ENCODE data around the gene CNR2. TPM values are rescaled to one million over a fixed set of nuclear protein-coding genes. Genes with fewer than 3 reads are reported as not detected.

The CNR2 gene
- total RNA-seq, result under 1 TPM; 0.04 TPM

- POLR2A ChIA-PET, result no interaction called here
- CTCF ChIA-PET, result interaction anchor here (1.6 kb wide), 1 partner anchor 103 kb away, joined by 7 read pairs; no protein-coding TSS in a partner anchor
Measured at GRCh38 chr1:23913212-23913880, at the start of gene CNR2. CNR2 (minus strand) TSS chr1:23913362; CDS start chr1:23875617, 37,745 bp downstream.

GRCh38 chr1:23960291-23961020 lies 47.3 kb upstream of the CNR2 start:
- ChIA-PET POLR2A (interaction anchor here (1.3 to 3.3 kb wide), 2 partner anchors 17 to 19 kb away, joined by 13 to 28 read pairs; partner anchors contain the start of gene SRSF10), CTCF (no interaction called here)

DNA sequence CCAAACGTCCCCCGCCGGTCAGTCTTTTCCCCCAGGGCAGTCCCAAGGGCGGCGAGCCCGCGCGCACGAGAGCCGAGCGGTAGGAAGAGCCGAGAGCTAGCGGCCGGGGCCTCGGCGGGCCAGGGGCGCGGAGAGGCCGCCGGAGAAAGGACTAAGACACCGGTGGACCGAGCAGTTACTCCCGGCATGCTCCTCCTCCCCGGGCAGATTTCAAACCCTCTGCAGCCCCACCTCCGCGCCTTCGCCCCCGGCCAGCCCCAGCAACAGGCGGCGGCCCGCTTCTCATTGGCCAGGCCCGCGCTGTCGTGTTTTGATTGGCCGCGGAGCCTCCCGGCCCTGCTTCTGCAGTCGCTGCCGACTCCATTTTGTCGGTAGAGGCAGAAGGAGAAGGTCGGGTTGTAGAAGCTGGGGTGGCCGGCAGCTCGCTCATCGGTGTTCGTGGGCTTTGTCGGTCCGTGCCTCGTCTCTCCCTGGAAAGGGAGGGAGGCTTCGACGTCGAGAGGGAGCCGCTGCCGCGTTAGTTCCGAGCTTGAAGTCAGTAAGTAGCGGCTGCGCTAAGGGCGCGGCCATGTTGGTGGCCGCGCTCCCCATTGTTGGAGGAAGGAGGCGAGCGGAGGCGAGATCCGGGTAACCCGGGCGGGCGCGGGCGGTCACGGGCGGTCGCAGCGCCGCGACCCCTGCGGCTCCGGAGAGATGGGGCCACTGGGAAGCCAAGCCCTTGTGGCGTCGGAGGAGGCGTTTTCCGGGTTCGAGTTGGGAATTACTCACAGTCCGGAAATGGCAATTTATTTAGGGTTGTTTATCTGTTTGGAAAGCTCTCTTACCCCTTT lies 46.5 kb upstream of the CNR2 start, which contains the start of gene PNRC2:
TSS of gene PNRC2 (plus strand) at position 368 of the 830 bp plus-strand sequence. CDS start 1,630 bp downstream, outside the sequence.
- ChIA-PET CTCF (interaction anchor here (0.6 to 1.0 kb wide), 2 partner anchors 13 to 324 kb away, joined by 3 to 5 read pairs; no protein-coding TSS in a partner anchor), POLR2A (interaction anchor here (0.6 to 3.3 kb wide), 3 partner anchors 18 to 43 kb away, joined by 3 to 28 read pairs (median 13); partner anchors contain the start of gene SRSF10)

GRCh38 chr1:23958810-23959460 lies 45.8 kb upstream of the CNR2 start:
- POLR2A ChIA-PET, result interaction anchor here (0.7 to 3.3 kb wide), 2 partner anchors 10 to 21 kb away, joined by 8 to 28 read pairs; partner anchors contain the start of gene SRSF10
- CTCF ChIA-PET, result interaction anchor here (0.6 to 1.0 kb wide), 2 partner anchors 13 to 323 kb away, joined by 3 to 5 read pairs; no protein-coding TSS in a partner anchor

DNA sequence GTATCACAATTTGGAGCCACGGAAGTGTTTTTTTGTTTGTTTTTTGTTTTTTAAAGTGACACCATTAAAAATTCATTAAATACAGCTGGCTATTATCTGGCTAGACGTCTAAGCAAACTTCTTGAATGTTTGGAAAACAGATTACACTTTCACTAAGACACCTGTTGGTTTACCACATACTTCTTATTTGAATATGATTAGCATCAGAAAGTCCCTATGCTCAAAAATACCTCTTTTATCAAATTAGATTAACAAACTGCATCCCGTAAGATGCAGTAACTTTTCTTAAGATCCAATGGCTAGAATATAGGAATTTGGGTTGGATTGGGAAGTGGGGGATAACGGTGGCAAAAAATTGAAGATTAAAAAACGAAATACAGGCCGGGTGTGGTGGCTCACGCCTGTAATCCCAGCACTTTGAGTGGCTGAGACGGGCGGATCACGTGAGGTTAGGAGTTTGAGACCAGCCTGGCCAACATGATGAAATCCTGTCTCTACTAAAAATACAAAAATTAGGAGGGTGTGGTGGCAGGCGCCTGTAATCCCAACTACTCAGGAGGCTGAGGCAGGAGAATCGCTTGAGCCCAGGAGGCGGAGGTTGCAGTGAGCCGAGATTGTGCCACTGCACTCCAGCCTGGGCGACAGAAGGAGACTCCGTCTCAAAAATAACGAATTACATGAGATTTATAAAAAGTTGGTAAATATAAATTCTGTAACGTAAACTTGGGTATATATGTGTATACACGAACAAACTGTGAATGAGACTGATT lies 45.1 kb upstream of the CNR2 start:
- ChIA-PET POLR2A (interaction anchor here (0.7 to 3.3 kb wide), 2 partner anchors 9 to 22 kb away, joined by 8 to 28 read pairs; partner anchors contain the start of gene SRSF10), CTCF (interaction anchor here (0.6 to 1.0 kb wide), 3 partner anchors 14 to 705 kb away, joined by 3 to 5 read pairs (median 3); no protein-coding TSS in a partner anchor)

- CTCF ChIA-PET, result no interaction called here
Measured at GRCh38 chr1:23957096-23957495, 43.9 kb upstream of the CNR2 start.

GRCh38 chr1:23953020-23953419 lies 39.9 kb upstream of the CNR2 start:
- POLR2A ChIA-PET, result interaction anchor here (0.6 kb wide), 1 partner anchor 614 kb away, joined by 3 read pairs; no protein-coding TSS in a partner anchor
- CTCF ChIA-PET, result no interaction called here

More at GRCh38 chr1:23957096-23957495, 43.9 kb upstream of the CNR2 start:
- POLR2A ChIA-PET, result interaction anchor here (0.5 kb wide), 1 partner anchor 257 kb away, joined by 3 read pairs; no protein-coding TSS in a partner anchor

- ChIA-PET POLR2A (no interaction called here), CTCF (no interaction called here)
Measured at GRCh38 chr1:23947366-23947765, 34.2 kb upstream of the CNR2 start.

DNA sequence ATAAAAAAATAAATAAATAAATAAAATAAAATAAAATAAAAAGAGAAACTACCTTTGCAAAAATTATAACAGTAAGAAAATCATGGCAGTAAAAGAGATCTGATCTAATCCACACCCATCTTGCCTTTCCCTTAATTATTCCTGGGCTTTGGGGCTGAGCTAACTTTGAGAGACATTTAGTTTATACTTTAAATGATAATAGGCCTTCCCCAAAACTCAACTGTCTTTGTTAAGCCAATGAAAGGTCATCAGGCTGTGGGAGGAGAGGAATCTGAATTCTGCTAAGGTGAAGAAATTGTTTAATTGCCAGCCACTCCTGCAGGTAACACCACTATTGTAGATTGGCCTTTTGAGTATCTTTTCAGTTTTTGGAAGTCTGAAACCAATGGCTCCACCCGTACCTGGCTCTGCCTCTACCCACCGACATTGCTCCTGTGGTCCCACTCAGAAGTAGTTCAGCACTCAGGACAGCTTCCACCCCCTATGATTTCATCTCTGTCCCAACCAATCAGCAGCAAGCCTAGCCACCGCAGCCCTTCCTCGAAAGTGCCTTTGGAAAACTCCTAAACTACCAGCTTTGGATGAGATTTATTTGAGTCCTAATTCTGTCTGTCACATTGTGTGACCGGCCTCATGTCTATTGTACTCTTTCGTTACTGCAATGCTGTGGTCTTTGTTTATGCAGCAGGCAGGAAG lies 23.5 kb upstream of the CNR2 start:
- POLR2A ChIA-PET, result no interaction called here
- CTCF ChIA-PET, result interaction anchor here (1.0 kb wide), 1 partner anchor 13 kb away, joined by 3 read pairs; no protein-coding TSS in a partner anchor

DNA sequence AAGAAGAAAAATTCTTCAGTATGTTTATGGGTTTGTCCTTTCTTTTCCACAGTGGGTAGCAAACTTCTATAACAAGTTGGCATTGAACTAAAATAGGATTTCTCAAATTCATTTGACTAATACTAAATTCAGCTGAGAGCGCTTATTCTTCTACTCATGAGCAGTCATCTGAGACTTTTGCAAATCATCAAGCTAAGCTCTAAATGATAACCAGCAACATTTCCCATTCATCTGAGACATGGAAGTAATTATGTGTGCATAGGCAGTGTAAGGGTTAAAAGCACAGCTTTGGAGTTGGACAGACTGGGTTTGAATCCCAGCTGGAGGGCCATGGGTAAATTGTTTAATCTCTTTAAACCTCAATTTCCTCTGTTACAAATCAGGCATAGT lies 18.3 kb upstream of the CNR2 start:
- POLR2A ChIA-PET, result no interaction called here
- CTCF ChIA-PET, result no interaction called here

DNA sequence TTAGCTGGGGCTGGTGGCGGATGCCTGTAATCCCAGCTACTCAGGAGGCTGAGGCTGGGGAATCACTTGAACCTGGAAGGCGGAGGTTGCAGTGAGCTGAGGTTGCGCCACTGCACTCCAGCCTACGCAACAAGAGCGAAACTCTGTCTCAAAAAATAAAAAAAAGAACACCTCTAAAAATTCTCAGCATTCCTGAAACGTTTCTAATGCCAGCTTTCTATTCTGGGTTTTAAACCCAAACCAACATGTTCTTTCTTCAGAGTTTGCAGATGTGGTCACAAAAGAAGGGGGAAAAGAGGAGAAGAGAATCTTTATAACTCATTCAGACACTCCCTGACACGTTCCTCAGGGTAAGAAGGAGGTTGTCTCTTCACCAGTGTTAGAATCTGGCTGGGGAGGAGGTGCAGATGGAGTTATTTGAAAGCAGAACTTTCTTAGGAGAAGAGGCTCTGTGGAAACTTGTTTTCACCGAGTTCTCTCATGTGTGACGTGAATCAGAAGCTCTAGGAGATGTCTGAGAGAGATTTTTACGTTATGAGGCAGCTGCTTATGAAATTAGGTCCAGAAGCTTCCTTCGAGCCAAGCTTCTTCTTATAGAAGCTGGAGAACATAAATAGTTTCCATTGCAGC lies 17.8 kb upstream of the CNR2 start:
- ChIA-PET POLR2A (no interaction called here), CTCF (no interaction called here)

DNA sequence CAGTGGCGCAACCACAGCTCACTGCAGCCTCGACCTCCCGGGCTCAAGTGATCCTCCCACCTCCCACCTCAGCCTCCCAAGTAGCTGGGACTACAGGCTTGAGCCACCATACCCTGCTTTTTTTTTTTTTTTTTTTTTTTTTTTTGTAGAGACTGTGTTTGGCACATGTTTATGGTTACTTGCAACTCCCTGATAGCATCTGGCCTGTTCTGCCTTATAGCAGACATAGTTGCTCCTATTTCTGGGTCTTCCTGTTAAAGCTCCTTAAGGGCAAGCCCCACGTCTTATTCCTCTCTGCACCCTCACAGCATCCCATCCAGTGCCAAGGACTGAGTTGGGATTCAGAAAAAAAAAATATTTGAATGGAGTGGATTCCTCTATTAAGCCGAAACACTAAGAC lies 17.1 kb upstream of the CNR2 start:
- ChIA-PET POLR2A (no interaction called here), CTCF (no interaction called here)

DNA sequence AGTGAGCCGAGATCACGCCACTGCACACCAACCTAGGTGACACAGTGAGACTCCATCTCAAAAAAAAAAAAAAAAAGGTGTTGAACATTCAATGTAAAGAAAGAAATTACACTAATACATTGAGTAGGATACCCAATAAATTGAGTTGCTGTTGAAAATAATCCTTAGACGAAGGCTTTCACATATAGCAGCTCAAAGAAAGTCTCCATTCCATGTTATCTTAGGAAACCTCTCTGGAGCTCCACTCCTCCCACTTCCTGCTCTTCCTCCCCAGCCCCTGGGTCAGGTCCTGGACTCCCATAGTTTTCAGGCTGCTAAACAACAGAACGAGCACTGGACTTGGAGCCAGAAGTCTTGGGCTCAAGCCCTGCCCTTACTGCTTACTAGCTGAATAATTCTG lies 15.6 kb upstream of the CNR2 start:
- CTCF ChIA-PET, result no interaction called here
- POLR2A ChIA-PET, result no interaction called here

DNA sequence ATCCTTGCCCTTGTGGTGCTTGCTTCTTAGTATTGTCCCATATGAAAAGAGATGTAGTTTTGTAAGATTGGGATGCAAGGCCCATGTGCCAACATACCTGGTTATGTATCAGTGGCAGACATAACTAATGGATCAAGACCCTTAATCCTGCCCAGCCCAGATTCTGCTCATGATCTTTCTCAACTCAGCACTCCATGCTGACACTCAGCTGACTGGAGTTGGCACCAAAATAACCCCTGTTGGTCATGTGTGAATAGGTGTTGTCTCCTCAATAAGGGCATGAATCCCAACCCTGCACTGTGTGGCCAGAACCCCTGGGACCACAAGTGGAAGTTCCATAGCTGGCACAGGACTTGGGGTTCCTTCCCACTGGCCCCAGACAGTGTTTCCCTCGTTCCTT lies 13.9 kb upstream of the CNR2 start:
- CTCF ChIA-PET, result interaction anchor here (0.9 kb wide), 1 partner anchor 11 kb away, joined by 3 read pairs; no protein-coding TSS in a partner anchor
- POLR2A ChIA-PET, result no interaction called here

DNA sequence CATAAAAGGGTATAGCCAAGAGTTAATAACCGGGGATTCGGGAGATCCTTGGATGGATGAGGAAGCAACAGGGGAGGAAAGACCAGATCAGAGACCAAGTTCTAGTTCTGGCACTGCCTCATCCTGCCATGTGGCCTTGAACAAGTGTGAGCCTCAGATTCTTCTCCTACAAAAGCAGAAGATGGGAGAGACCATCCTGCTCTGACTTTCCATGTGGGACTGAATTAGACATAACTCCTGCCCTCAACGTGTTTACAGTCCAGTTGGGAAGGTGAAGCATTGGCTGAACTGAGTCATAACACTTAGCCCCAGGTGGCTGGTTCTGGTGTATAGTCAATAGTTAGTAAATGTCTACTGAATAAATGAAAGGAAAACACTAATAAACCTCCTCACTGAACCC lies 12.1 kb upstream of the CNR2 start:
- POLR2A ChIA-PET, result no interaction called here

DNA sequence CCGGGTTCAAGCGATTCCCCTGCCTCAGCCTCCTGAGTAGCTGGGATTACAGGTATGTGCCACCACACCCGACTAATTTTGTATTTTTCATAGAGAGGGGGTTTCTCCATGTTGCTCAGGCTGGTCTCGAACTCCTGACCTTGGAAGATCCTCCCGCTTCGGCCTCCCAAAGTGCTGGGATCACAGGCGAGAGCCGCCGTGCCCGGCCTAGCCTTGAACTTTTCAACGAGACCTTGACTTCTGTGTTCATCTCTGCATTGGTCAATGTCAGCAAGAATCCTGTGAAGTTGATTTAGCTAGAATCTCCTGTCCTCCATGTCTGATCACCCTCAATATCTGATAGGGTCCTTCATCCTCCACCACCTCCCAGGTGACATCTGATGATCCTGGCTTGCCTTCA lies 11.4 kb upstream of the CNR2 start:
- ChIA-PET CTCF (no interaction called here), POLR2A (no interaction called here)

More for the DNA sequence above, 12.1 kb upstream of the CNR2 start:
- CTCF ChIA-PET, result no interaction called here
